HG03135 (cell line): Measurements from ENCODE around the gene AGAP2.

Experiments
- ATAC-seq: cut with Tn5 transposase; IDR thresholded peaks from one replicate; pipeline ENCODE4 v1.9.1; 2021; ENCODE audit warnings: mild to moderate bottlenecking, moderate library complexity; ENCODE audit not compliant: unreplicated experiment

AGAP2 gene

DNA sequence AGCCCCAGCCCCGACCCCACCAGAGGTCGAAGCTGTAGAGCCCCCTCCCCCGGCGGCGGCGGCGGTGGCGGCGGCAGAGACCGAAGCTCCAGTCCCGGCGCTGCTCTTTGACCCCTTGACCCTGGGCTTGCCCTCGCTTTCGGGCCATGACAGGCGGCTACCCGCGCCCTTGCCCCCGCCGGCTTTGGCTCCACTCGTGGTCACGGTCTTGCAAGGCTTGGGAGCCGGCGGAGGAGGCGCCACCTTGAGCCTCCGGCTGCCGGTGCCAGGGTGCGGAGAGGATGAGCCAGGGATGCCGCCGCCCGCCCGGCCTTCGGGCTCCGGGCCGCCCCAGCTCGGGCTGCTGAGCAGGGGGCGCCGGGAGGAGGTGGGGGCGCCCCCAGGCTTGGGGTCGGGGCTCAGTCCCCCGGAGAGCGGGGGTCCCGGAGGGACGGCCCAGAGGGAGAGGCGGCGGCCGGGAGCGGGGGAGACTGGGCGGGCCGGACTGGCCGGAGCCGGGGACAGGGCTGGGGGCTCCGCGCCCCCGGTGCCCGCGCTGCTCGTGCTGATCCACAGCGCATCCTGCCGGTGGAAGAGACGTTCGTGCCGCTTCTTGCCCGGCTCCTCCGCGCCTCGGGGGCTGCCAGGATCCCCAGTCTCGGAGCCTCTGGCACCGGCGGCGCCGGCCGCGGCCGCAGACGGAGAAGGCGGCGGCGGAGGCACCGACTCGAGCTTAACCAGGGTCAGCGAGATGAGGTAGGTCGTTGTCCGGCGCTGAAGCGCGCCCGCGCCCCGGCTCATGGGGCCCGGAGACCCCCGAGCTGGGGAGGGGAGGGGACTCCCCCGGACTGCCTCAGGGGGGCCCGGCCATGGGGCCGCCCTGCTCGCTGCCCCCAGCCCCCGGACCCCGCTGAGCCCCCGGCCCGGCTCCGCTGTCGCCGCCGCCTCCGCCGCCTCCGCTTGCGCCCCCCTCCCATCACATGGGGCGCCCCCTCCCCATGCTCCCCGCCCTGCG is 778 bp downstream of the AGAP2 start:
- ATAC-seq: no peak

DNA sequence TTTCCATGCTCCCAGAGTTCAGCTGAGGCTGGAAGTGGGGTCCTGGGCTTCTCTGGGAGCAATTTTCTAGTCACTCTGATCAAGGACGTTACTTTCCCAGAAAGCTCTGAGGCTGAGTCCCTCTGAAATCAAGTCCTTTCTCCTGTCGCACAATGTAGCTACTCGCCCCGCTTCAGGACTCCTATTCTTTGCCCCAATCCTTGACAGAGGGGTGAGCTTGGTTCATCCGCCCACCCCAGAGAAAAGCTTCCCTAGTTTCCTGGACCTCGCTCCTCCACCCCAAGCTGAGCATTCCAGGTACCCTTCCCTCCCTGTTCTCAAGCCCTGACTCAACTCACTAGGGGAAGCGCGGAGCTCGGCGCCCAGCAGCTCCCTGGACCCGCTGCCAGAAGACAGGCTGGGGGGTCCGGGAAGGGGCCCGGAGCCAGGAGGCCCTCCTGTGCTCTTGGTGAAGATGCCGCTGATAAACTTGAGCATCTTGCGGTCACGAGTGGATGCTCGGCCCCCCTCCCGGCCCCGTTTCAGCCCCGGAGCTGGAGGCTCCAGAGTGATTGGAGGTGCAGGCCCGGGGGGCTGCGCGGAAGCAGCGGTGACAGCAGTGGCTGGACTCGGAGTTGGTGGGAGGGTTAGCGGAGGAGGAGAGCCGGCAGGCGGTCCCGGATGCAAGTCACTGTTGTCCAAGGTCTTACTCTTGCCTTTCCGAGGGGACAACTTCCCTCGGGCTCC is 1.6 kb downstream of the AGAP2 start:
- no peak for ATAC-seq

DNA sequence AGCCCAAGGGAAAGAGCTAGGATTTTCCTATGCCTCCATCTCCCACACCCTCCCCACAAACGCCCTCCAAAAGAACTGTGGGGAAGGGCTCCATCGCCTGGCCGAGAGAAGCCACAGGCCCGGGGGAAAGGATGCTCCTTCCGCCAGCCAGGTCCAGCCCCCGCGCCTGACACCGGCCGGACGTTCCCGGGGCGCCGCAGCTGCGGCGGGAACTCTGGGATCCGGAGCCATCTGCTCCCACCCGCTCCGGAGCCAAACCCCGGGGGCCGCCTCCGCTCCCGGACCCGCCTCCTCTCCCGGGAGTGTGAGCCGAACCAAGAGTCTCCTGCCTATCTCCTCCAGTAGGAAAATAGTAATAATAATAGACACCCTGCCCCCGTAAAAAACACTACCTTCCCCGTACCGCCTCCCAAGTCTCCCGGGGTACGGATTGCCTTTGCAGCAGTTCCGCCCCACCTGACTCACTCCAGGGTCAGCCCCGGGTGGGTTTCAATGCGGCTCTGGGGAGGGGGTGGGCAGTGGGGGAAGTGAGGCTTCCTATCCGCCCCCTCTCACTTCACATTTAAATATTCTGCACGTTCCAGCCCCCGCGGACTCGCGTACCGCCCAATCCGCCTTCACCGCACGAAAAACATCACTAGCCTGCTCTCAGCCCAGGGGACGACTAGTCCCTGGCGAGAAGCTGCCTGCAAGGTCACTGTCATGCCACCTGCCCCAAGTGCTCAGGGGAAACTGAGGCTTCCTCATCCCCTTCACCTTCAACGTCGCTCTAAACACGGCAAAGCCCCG is 2.4 kb downstream of the AGAP2 start:
- no peak for ATAC-seq

DNA sequence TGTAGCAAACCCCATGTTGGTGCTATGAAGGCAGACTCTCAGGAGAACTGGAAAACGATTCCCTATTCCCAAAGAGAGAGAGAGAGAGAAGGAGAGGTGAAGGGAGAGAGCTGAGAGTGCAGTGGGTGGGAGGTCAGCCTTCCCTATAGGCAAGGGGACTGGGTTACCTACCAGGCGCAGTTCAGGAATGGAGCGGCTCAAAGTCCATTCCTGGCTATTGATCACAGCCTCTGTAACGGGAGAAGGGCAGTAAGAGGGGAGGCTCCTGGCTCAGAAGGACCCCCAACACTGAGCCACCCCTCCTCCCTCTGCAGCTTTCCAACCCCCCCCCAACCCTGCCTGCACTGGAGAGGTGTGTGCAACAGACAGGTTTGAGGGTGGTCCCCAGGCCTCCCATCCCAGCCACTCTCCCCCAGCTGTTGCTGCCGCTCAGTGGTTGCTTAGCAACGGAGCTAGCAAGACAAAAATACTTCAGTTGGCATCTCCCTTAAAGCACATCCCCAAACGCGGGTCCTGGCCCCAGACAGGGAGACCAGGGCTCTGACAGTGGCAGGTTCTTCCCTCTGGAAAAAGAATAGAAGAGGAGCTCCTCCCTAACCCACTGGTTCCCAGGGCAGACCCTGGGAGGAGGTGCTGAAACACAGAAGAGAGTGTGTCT is 3.2 kb downstream of the AGAP2 start:
- no peak for ATAC-seq

DNA sequence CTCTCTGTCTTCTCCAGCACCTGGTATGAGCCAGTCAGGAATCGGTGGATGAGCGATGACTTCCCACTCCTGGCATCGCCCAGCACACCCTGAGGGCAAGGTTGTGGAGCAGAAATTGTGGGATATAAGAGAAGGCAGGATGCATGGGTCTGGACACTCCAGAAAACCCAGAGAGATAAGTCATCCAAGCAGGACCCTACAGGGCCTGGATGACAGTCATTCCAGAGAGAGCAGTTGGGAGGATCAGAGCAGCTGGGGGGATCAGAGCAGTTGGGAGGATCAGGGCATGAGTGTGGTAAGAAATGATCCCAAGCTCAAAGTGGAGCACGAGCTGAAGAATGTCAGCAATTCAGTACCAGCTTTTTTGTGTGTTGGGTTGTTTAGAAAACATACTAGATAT is 4.0 kb downstream of the AGAP2 start:
- no peak for ATAC-seq

DNA sequence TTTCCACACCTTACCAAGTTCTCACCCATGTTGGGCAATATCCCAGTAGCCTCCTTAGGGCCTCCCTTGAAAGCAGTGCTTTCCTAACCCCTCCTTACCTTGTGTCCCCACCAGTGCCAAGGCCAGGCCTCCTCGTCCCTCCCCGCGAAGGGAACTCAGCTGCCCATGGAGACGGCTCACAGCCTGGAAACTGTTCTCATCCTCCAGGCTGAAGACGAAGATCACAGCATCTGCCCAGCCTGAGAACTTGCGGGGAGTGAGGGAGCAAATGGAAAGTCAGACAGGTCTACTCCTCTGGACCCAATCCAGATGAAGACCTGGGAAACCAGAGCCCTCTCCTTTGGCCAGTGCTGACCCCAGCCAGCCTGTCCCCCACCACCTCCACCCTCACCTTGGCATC is 4.6 kb downstream of the AGAP2 start:
- ATAC-seq: no peak

DNA sequence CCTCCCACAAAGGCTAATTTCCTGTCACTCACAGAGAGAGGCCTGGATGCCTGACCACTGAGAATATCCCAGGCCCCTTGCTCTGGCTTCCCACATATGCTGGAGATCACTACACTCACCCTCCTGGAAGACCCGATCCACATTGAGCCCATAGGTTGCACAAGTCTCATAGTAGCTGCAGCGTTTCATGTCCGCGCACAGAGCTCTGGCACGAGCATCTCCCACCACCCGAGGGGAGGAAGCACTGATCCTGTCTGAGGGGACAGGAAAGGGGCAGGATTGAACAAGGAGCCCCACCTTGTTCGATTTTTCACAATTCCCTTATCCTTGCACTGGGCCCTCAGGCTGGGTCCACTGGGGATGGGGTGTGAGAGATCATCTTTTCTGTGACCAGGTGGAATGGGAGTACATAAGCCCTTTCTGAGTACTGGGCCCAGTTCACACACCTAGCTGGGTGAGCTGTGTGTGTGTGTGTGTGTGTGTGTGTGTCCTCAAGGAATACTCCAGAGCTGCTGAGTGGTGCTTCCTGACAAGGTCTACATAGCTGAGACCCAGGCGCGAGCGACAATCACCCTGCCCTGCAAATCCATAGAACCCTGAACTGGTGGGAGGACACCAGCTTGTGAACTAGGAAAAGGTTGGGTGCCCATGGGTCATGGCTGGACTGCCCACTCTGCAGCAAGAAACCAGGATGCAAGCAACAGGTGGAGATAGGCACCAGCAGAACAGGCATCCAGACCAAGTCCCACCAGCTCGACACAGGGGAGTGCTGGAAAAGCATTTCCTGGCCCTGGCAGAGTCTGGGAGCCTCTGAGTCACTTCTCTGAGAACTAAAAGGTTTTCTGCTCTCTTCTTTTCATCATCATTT is 5.6 kb downstream of the AGAP2 start:
- no peak for ATAC-seq

DNA sequence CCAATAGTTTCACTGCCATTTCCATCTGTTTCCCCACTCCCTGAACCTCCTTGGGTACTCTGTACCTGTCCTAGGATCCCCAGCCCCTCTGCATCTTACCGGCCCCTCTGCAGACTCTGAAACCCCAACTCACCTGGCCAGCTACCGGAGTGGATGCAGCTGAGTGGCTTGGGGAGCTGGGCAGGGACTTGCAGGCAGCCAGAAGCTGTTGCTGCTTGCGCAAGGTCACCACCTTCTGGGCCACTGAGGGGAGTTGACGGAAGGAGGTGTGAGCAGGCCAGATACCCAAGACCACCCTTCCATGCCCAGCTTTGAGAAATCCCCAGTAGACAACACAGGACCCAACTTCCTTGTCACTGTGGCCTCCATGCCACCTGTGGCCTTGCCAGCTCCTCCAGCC is 6.3 kb downstream of the AGAP2 start:
- no peak for ATAC-seq

DNA sequence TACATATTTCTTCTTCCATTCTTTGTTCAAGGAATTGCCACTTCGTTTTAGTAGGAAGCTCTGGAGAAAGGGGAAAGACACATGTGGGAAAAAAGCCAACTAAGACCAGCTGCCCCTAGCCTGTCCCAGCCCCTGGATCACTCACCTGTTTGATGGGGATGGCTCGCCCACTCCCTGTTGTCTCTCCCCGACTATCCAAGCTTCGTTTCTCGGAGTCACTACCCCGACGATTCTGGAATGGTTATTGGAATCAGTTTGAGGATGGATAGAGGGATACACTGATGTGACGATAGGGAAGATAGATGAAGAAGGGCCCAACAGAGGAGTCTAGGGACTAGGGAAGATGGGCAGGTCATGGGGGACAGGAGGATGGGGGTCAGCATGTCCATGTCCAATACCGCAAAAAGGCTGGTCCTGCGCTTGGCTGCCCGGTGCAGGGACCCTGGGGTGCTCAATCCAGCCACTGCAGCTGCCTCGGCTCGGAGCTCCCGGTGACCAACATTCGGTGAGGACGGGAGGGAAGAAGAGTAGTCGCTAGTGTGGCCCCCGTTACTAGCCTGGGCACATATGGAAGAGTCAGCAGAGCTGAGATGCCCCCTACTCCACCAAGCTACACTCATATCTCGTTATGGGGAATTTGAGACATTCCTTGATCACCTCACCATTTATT is 7.0 kb downstream of the AGAP2 start:
- ATAC-seq: no peak

DNA sequence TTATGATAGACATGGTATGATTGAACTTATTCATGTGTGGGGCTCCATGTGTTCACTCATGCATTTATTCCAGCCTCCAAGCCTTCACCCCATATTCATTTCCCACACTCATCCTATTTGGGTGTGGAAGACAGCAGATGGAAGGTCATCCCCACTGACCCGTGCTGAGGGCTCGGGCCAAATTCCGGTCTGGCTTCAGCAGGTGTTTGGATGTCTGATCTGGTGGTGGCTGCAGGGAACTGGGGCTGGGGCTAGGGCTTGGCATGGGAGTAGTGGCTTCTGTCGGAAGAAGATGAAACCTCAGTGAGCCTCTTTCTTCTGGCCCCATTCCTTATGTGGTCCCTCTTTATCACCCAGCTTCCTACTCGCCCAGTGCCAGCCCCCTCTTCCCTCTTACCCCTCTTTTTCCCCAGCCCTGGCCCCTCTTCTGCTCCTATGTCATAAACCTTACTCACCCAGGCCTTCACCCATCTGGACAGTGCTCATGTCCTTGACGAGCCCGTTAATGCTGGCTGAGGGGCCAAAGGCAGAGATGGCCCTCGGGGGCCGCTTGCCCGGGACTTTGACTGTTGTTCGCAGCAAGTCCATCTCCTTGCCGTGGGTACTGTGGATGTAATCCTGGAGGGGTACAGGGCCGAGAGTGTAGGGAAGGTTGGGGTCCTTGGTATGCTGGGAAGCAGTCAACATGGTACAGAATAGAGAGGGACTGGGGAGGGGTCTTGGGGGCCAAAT is 8.0 kb downstream of the AGAP2 start:
- ATAC-seq: no peak

DNA sequence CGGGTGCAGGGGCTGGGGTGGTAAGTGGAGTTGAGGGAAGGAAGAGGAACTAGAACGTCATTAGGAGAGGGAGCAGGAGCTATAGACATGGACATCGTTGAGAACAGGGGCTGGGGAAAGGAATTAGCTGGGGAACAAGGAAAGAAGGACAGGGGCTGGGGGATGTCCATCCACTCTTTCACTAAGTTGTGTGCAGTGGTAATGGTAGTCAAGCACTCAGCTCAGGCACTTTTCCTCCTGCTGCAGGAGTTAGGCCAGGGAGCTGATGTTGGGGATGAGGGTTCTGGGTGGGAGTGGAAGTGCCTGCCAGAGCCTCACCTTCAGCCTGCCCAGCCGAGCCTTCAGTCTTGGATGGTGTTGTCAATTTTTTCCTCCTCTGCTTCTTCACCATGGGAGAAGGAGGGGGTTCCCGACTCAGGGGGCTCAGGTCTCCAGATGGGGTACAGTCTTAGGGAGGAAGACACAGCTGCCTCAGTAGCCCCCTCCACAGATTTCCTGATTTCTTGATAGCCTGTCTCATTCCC is 9.2 kb downstream of the AGAP2 start:
- ATAC-seq: no peak

DNA sequence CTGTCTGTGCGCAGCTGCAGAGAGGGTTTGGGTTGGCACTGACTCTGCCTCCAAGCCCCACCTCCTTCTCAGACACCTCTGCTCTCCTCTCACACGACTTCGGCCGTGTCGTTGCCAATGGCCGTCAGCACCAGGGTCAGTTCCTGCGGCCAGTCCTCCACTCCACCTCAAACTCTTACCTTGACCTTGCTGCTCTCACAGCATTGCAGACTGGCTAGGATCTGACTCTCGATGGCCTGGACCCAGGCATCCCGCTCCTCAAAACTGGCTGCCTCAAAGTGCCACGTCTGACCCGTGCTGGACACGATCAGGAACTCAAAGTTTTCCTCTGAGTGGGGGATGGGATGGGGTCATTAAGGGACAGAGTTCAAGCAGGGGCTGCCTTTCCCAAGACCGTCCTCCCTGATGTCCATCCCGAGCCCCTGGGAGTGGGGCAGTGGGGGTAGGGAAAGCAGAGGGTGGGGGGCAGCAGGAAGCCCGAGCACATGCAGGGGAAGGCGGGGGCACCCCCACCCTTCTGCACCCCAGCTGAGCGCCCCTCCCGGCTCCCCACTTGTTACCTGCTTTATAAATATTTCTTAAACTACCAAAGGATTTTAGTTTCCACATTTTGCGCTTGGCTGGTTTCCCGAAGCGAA is 10.7 kb downstream of the AGAP2 start:
- no peak for ATAC-seq

DNA sequence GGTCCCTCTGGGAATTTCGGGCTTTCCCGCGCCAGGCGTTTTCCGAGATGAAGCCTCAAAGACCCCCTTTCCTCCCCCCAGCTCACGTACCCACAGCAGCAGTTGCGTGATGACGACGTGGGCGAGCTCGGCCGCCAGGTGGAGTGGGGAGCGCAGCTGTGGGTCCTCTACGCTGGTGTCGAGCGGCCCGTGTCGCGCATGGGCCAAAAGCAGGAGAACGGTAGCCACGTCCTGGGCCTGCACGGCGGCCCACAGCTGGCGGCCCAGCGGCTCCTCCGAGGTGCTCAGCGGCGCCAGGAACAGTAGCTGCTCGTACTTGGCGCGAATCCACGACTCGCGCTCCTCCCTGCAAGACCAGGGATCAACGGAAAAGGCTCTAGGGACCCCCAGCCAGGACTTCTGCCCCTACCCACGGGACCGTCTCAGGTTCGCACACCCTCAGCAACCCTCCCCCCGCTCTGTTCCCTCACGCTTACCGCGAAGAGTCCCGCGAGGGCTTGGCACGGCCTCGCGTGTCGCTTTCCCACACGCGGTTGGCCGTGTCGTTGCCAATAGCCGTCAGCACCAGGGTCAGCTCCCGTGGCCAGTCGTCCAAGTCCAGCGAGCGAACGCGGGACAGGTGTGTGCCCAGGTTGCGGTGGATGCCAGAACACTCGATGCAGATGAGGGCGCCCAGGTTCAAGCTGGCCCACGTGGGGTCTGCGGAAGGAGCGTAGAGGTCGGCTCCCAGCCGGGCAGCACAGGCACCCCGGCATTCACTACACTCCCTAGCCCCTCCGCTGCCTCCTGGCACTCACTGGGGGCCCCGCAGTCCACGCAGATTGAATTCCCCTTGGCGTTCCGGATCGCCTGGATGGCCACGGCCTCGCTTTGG is 11.4 kb downstream of the AGAP2 start:
- no peak for ATAC-seq

DNA sequence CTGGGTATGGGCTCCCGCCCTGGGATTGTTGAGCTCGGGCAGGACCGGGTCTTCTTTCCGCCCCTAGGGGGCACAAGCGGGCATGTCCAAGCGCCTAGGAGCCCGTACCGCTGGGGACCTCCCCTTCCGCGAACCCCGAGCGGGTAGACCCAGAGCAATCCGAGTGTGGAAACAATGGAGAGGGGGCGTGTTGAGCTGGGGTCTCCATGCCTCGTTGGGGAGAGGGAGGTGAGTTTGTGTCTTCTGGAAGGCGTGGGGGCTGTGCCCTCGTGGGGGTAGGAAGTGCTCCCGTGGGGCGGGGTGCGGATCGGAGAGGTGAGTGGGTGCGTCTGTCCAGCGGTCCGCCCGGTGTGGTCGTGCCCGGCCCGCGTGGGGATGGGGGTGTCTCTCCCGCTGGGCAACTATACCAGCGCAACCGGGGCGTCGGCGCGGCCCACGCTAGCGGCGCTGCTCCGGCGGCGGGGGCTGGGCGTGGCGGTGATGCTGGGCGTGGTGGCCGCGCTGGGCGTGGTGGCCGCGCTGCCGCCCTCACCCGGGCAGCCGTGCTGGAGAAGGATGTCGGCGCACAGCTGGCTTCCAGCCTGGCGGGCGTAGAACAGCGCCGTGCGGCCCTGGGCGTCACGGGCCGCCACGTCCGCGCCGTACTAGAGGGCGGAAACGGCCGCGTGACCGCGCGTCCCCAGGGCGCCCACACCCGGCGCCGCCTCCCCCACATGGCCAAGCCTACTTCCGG is 12.2 kb downstream of the AGAP2 start:
- no peak for ATAC-seq

DNA sequence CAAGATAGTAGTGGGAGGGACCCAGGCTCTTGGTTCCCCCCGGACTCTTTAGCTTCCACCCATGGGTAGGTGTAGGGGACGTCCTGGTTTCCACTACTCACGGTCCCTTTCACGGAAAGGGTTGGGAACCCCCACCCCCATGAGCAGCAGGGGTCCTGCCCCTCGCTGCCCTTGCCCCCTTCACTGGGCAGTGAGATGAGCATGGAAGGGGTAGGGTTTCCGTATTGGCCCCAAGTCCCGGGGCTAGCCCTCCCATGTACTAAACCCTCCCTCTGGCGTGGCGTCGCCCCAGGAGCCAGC is 12.7 kb downstream of the AGAP2 start:
- no peak for ATAC-seq

DNA sequence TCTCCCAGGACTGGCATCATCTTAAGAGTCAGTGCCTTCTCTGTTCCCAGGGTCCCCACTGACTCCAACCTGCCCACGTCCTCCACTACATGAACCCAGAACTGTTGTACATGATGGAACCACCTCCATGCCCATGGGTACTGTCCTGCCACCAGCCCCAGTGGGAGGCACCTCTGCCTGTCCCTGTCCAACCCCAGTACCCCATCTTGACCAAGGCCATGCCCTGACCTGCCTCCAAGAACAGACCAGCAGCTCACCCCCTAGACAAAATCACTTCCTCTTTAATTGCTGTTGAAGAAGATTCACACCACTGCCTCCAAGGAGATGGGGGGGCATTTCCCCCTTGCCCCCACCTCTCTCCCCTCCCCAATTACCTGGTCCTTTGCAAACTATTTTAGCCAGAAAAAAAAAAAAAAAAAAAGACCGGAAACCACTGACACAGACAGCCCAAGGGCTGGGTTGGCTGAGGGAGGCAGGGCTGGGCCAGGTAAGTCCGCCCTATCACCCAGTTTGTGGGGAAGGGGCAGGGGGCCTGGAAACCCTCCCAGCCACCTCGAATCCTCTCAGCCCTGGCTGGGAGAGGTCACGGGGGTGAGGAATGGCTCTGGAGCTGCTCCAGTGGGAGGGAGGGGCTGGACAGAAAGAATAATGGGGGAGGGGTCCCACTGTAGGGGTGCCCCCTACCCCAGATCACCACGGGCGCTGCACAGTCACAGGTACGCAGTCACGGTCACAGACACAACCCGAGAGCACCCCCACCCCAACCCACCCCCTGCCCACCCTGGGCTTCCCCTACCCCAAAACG is 13.4 kb downstream of the AGAP2 start:
- no peak for ATAC-seq
